Ishikawa (cell line): Measurements from ENCODE around the gene PHC1.

Source experiments
- CREB1 ChIP-seq: IDR thresholded peaks from 2 replicates; pipeline ENCODE4 v1.6.1; 2012; ENCODE audit warnings: low read depth
- EGR1 ChIP-seq: IDR thresholded peaks from 2 replicates; pipeline ENCODE4 v1.6.1; 2012
- EP300 ChIP-seq: IDR thresholded peaks from 2 replicates; pipeline ENCODE4 v1.6.1; 2012; ENCODE audit warnings: borderline replicate concordance
- TF ChIP-seq, protein P1 (sequence below): IDR thresholded peaks from 2 replicates; pipeline ENCODE4 v1.6.1; 2012

- TF ChIP-seq, protein P1, sequence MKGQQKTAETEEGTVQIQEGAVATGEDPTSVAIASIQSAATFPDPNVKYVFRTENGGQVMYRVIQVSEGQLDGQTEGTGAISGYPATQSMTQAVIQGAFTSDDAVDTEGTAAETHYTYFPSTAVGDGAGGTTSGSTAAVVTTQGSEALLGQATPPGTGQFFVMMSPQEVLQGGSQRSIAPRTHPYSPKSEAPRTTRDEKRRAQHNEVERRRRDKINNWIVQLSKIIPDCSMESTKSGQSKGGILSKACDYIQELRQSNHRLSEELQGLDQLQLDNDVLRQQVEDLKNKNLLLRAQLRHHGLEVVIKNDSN, result no peak
- TF ChIP-seq EP300 (no peak), EGR1 (no peak), CREB1 (no peak)
Observed at GRCh38 chr12:8953773-8954402, 39.6 kb downstream of the PHC1 start.
